ENCODE data around the gene NADK.
"Not testable (repeated sequence)": the region's sequence is repeated elsewhere in the genome, so short reads cannot be mapped to it uniquely, and the experiment has no call there.

Gene NADK

GRCh38 chr1:1704284-1704957 lies 73.8 kb downstream of the NADK start:
- not testable (repeated sequence) for DNase-seq (ENCODE audit: low spot score)

DNA sequence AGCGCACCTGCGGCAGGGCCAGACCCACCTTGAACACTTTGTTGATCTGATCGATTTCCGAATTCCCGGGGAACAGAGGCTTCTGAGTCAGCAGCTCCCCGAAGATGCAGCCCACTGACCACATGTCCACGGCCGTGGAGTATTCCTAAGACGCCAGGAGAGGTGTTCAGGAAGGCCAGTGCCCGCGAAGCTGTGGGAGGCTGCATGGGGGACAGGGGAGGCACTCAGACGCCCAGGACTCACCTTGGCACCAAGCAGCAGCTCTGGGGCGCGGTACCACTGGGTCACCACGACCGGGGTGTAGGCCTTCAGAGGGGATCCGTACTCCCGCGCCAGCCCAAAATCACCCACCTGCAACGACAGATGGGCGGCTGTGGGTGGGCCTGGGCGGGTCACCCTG lies 74.5 kb downstream of the NADK start:
- DNase-seq (ENCODE audit: low spot score) = no peak

- not testable (repeated sequence) for DNase-seq (ENCODE audit: low spot score)
Observed at GRCh38 chr1:1702506-1702905, 75.8 kb downstream of the NADK start.
